H1 (cell line): ENCODE data around the gene BTN1A1. TPM values are rescaled to one million over a fixed set of nuclear protein-coding genes. Genes with fewer than 3 reads are reported as not detected.

ENCODE experiments used
- BACH1 ChIP-seq: IDR thresholded peaks from 2 replicates; pipeline ENCODE4 v1.6.1; 2012; ENCODE audit warnings: low read length, improper control_type of control experiment
- BCL11A ChIP-seq, 2 experiments: IDR thresholded peaks; one replicate each; pipeline ENCODE4 v1.6.1; 2011; ENCODE audit warnings: low read depth in 2 of 2, low read length in 2 of 2, mild to moderate bottlenecking in 2 of 2
- CBX8 ChIP-seq: fragments of 300-800, 300-1000 bp; sonication (generic); IDR thresholded peaks from 2 replicates; pipeline ENCODE4 v1.7.1; 2016; ENCODE audit warnings: low read depth, low read length, borderline replicate concordance
- CREB1 ChIP-seq: IDR thresholded peaks from 2 replicates; pipeline ENCODE4 v1.6.1; 2012; ENCODE audit warnings: inconsistent platforms
- CTBP2 ChIP-seq: IDR thresholded peaks from 2 replicates; pipeline ENCODE4 v1.7.0; 2011; ENCODE audit warnings: borderline replicate concordance, mild to moderate bottlenecking, moderate library complexity, mixed read lengths, low read length; ENCODE audit not compliant: insufficient read depth, insufficient read length
- EGR1 ChIP-seq: IDR thresholded peaks from 2 replicates; pipeline ENCODE4 v1.6.1; 2011; ENCODE audit warnings: low read depth, low read length, borderline replicate concordance
- JUN ChIP-seq: IDR thresholded peaks from 2 replicates; pipeline ENCODE4 v1.6.1; 2011; ENCODE audit warnings: low read depth, mild to moderate bottlenecking, improper control_type of control experiment, low read length
- MAFK ChIP-seq: IDR thresholded peaks from 2 replicates; pipeline ENCODE4 v1.6.1; 2012; ENCODE audit warnings: low read depth, mild to moderate bottlenecking, improper control_type of control experiment, low read length
- POLR2AphosphoS5 ChIP-seq: IDR thresholded peaks from 2 replicates; pipeline ENCODE4 v1.6.1; 2011; ENCODE audit warnings: low read depth, low read length
- RNF2 ChIP-seq: fragments of 200-900, 300-1000 bp; sonication (generic); IDR thresholded peaks from 2 replicates; pipeline ENCODE4 v1.7.1; 2016; ENCODE audit warnings: borderline replicate concordance, low read depth, mild to moderate bottlenecking, antibody characterized with exemption, low read length; ENCODE audit not compliant: poor library complexity, severe bottlenecking; ENCODE audit errors: missing control alignments
- RXRA ChIP-seq: IDR thresholded peaks from 2 replicates; pipeline ENCODE4 v1.6.1; 2011; ENCODE audit warnings: low read depth, mild to moderate bottlenecking, low read length, moderate library complexity; ENCODE audit not compliant: insufficient read depth
- SP1 ChIP-seq: IDR thresholded peaks from 2 replicates; pipeline ENCODE4 v1.6.1; 2011; ENCODE audit warnings: low read depth, low read length
- SP4 ChIP-seq: IDR thresholded peaks from 2 replicates; pipeline ENCODE4 v1.6.1; 2012; ENCODE audit warnings: low read length, inconsistent platforms
- TAF1 ChIP-seq: IDR thresholded peaks from 2 replicates; pipeline ENCODE4 v1.6.1; 2011; ENCODE audit warnings: mild to moderate bottlenecking, low read depth, low read length
- TAF7 ChIP-seq: optimal IDR thresholded peaks from 2 replicates; pipeline ENCODE3; 2011; ENCODE audit warnings: low read depth, mild to moderate bottlenecking, inconsistent platforms, low read length, moderate library complexity, borderline replicate concordance
- polyA plus RNA-seq, 7 experiments: library from polyadenylated mRNA; depleted of rRNA in 3 of 7; stranded (reverse) in 5 of 7; unstranded in 2 of 7; fragments of >200 nt in 5 of 7; fragments of 200-250 nt in 2 of 7; gene quantifications; 1 replicate in 5 of 7; 2 replicates in 1 of 7; 4 replicates in 1 of 7; pipeline versions ENCODE4 v1.2.1 to v1.2.3, GENCODE V29; 2011 to 2013; ENCODE audit warnings: missing spikeins in 2 of 7, mixed read lengths in 2 of 7
- total RNA-seq: library from RNA; stranded (reverse); fragmentation: NEBNext Ultra II Directional; extraction: Animal tissue kit (Norgen Biotek cat#: 25700); gene quantifications from 2 replicates; pipeline ENCODE4 v1.2.1, GENCODE V29; 2021

The BTN1A1 gene
- total and polyA plus RNA-seq, 2 of the 8 experiments (the other 6 are each of a cell fraction or from before 2014, with no cell fraction given), result 0.28 to 0.35 TPM

DNA sequence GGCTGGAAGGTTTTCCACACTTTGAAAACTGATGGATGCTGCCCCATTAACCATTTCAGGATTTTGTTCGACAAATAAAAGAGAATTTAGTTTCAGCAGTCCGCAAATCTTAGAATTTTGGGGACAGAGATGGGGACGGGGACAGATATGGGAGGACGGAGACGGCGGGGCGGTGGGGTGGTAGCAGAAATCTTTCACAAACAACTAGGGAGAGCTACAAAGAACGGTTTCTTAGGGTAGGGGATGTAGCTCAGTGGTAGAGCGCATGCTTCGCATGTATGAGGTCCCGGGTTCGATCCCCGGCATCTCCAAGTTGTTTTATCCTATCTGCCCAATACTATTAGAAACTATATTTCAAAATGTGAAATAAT lies 53.1 kb downstream of the BTN1A1 start (continued):
- TF ChIP-seq SP4 (0 out of 2 replicates have a peak, but pooled peaks have one; percentile 18), JUN (no peak), POLR2AphosphoS5 (no peak), TAF1 (no peak), SP1 (0 out of 2 replicates have a peak, but pooled peaks have one; percentile 18), BCL11A (IDR thresholded peaks at IDR 0.05; ENCODE audit: low read depth in 2 of 2, low read length in 2 of 2) (no peak), RNF2 (no peak), MAFK (peak; percentile 81; the same call in 1 of the 2 replicates), RXRA (no peak), EGR1 (no peak), BACH1 (no peak), CREB1 (no peak), TAF7 (peak; percentile 63), CBX8 (no peak), CTBP2 (no peak)
